Spleen (tissue), 11 donors: ENCODE measurements around the gene ABAT. TPM values are rescaled to one million over a fixed set of nuclear protein-coding genes. Genes with fewer than 3 reads are reported as not detected.
A peak's percentile ranks its signal among the peaks of the same experiment; 100 is the strongest.

Experiments used
- DNase-seq: peaks from one replicate; pipeline ENCODE4 v3.0.0-alpha.2; 2020
- H3K27ac ChIP-seq, 8 donors: fragments of 200-600 bp; sonication (generic) in 7 of 8; 1 replicate in 4 of 8; 2 replicates in 4 of 8; pipeline versions ENCODE4 v1.5.0 to v1.8.0; 2016 to 2021; ENCODE audit warnings: inconsistent platforms in 4 of 8, mild to moderate bottlenecking in 4 of 8, moderate library complexity in 1 of 8
- H3K27me3 ChIP-seq, 7 donors: fragments of 200-600 bp; sonication (generic) in 6 of 7; replicated peaks in 1 of 7; 1 replicate in 4 of 7; 2 replicates in 3 of 7; pipeline versions ENCODE4 v1.5.0 to v1.8.0; 2016 to 2021; ENCODE audit warnings: inconsistent platforms in 3 of 7, mild to moderate bottlenecking in 1 of 7
- H3K36me3 ChIP-seq, 6 donors: fragments of 200-600 bp; sonication (generic) in 5 of 6; 1 replicate in 4 of 6; 2 replicates in 2 of 6; pipeline versions ENCODE4 v1.5.0 to v1.8.0; 2016 to 2021; ENCODE audit warnings: inconsistent platforms in 2 of 6
- H3K4me1 ChIP-seq, 6 donors: fragments of 200-600 bp; sonication (generic) in 5 of 6; 1 replicate in 3 of 6; 2 replicates in 3 of 6; pipeline versions ENCODE4 v1.5.0 to v1.8.0; 2016 to 2021; ENCODE audit warnings: inconsistent platforms in 3 of 6
- H3K4me3 ChIP-seq, 8 donors: fragments of 200-600 bp; sonication (generic) in 7 of 8; 1 replicate in 4 of 8; 2 replicates in 4 of 8; pipeline versions ENCODE4 v1.5.0 to v1.8.0; 2016 to 2021; ENCODE audit warnings: inconsistent platforms in 4 of 8, mild to moderate bottlenecking in 4 of 8, moderate library complexity in 2 of 8
- H3K9me3 ChIP-seq, 8 donors: fragments of 200-600 bp; sonication (generic) in 7 of 8; 1 replicate in 4 of 8; 2 replicates in 4 of 8; pipeline versions ENCODE4 v1.5.0 to v1.8.0; 2016 to 2021; ENCODE audit warnings: inconsistent platforms in 4 of 8
- CTCF ChIP-seq, 11 experiments: fragments of 200-600 bp in 7 of 11; fragments of 450-650 bp in 4 of 11; sonication (generic) in 4 of 11; IDR thresholded peaks in 8 of 11; conservative IDR thresholded peaks in 3 of 11; 1 replicate in 7 of 11; 2 replicates in 4 of 11; pipeline versions ENCODE4 v1.4.0 to v1.8.0; 2016 to 2021; ENCODE audit warnings: antibody characterized with exemption in 11 of 11, inconsistent platforms in 4 of 11, mild to moderate bottlenecking in 1 of 11
- POLR2A ChIP-seq, 3 donors: fragments of 450-650 bp; IDR thresholded peaks; one replicate each; pipeline ENCODE4 v1.5.1; 2017; ENCODE audit warnings: antibody characterized with exemption in 3 of 3, mild to moderate bottlenecking in 1 of 3
- POLR2AphosphoS5 ChIP-seq, 3 donors: sonication (generic); formaldehyde crosslinking; IDR thresholded peaks; one replicate each; pipeline ENCODE4 v1.5.1; 2017; ENCODE audit warnings: antibody characterized with exemption in 3 of 3
- WGBS, 5 donors: extraction: QIAGEN DNeasy Blood & Tissue Kit in 3 of 5; methylation state at CpG; one replicate each; pipeline versions ENCODE4 v1.1.5 to v1.1.7; 2013 to 2018; 5-methylcytosine and 5-hydroxymethylcytosine counted together
- intact Hi-C: fragments of 100-400 bp; cut with DNase I; formaldehyde crosslinking; loops from one replicate; pipeline ENCODE4 v1.15.0; 2023; ENCODE audit warnings: low total_unique reads
- polyA plus RNA-seq, 3 donors: library from polyadenylated mRNA; stranded (reverse); fragments of 200-250 nt; gene quantifications; one replicate each; pipeline ENCODE4 v1.2.1, GENCODE V29; 2013
- total RNA-seq, 7 donors: library from RNA; depleted of rRNA in 3 of 7; stranded (reverse); fragments of >200 nt in 3 of 7; fragmentation: NEBNext Ultra II Directional in 4 of 7; extraction: Animal tissue kit (Norgen Biotek cat#: 25700) in 4 of 7; gene quantifications; one replicate each; pipeline versions ENCODE4 v1.1.0 to v1.2.1, GENCODE V29; 2016 to 2021
- donor health status: healthy with polysubstance abuse.
- donor health status: DM: no; HTN: no; CAD: no; lungs with moderate emphysema.
- donor health status: DM: no; HTN: no; CAD: no.
- donor health status: Bipolar disorder and iron deficiency.
- donor health status: healthy.
- donor health status: DM: no; HTN: no; CAD: no.
- donor health status: DM: yes; HTN: yes; CAD: no.

The ABAT gene
- total and polyA plus RNA-seq, 10 donors, result 3.9 to 13.5 (median 8.3) TPM

DNA sequence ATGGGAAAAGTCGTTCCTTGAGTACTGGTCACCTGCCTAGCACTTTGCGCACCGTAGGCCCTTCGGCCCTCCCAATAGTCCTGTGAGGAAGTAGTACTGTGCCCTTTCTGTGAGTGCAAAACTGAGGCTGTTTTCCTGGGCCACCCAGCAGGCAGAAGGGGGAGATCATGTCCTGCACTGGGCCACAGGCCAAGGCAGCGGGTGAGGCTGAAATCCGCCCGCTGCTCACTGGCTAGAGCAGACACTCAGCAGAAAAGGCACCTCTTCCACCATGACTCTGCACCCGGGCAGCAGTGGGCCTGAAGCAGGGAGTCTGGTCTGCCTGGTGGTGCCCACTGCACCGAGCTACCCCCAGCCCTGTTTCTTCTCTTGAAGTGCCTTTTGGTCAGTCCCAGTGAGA lies 32.7 kb upstream of the ABAT start:
- Histone ChIP-seq H3K36me3 (peaks cover 0 to 95% (median 82%) of the 10 kb centered on the region in 6 donors), H3K27ac (peak overlapping the region in 3 of 8 donors; percentile 28 to 93 (median 61)), H3K27me3 (no peaks in the 10 kb centered on the region), H3K4me1 (peaks cover 0 to 16% (median 10%) of the 10 kb centered on the region in 6 donors), H3K9me3 (no peaks in the 10 kb centered on the region), H3K4me3 (no peak overlapping the region)
- intact Hi-C loops, result no loop called here
- TF ChIP-seq POLR2AphosphoS5 (IDR thresholded peaks at IDR 0.05) (peak in 1 of 3 donors; percentile 14), CTCF (IDR thresholded peaks at IDR 0.05 in 8 of 11, conservative IDR thresholded peaks at IDR 0.05 in 3 of 11) (no peak), POLR2A (IDR thresholded peaks at IDR 0.05) (no peak)
- peak; percentile 66 for DNase-seq
- whole genome bisulfite sequencing, 5 donors, result 69 to 87% (median 70%) methylated on average over 9 of the region's 9 CpGs

GRCh38 chr16:8642146-8642545 lies 32.3 kb upstream of the ABAT start:
- no peak for DNase-seq
- no peaks in the 10 kb centered on the region for H3K27me3 ChIP-seq
- peaks cover 0 to 95% (median 82%) of the 10 kb centered on the region in 6 donors for H3K36me3 ChIP-seq
- TF ChIP-seq CTCF (IDR thresholded peaks at IDR 0.05 in 8 of 11, conservative IDR thresholded peaks at IDR 0.05 in 3 of 11) (no peak), POLR2AphosphoS5 (IDR thresholded peaks at IDR 0.05) (no peak), POLR2A (IDR thresholded peaks at IDR 0.05) (no peak)
- no peak overlapping the region for H3K4me3 ChIP-seq
- 77 to 82% (median 79%) methylated on average over 16 of the region's 16 CpGs for WGBS, 5 donors
- H3K9me3 ChIP-seq, result no peaks in the 10 kb centered on the region
- H3K4me1 ChIP-seq, result peaks cover 0 to 16% (median 10%) of the 10 kb centered on the region in 6 donors
- H3K27ac ChIP-seq, result peak overlapping the region in 3 of 8 donors; percentile 28 to 93 (median 61)
- intact Hi-C loops, result no loop called here

DNA sequence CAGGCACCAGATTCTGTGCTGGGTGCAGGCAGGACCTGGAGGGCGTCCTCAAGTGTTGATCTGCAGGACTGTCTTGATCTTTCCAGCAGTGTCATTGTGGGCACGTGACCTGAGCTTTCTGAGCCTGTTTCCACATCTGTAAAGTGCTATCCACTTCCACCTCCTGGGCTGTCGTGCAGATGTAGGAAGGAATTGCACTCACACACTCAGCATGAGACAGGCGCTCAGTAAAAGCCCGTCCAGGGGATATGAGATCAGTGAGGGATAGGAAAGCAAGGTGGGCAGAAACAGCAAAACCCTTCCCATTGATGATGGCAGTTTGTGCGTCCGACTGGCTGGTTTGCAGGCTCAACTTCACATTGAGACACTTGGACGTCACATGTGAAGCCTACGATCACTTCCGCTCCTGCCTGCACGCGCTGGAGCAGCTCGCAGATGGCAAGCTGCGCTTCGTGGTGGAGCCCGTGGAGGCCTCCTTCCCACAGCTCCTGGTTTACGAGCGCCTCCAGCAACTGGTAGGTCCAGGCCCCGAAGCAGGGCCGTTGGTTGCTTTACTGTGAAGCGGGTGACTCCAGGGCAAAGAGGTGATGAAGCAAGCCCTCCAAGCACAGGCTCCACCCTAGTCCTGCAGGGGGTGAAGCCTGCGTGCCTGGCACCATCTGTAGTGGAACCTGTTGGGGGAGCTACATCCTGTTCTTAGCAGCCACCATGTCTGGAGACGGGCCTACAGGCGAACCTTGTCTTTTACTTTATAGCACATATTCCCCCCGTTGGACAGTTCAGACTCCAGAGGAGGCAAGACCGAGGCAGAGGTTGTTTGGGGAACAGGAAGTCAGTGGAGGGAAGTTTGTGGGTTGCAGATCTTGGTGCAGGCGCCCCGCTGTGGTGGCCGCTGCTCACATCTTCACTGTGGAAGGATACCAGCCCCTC lies 29.9 kb upstream of the ABAT start:
- Histone ChIP-seq H3K4me1 (peaks cover 0 to 16% (median 10%) of the 10 kb centered on the region in 6 donors), H3K36me3 (peaks cover 0 to 95% (median 79%) of the 10 kb centered on the region in 6 donors), H3K27ac (peak overlapping the region; percentile 35 to 93 (median 82)), H3K9me3 (no peaks in the 10 kb centered on the region), H3K4me3 (peak overlapping the region in 5 of 8 donors; percentile 1 to 59 (median 27)), H3K27me3 (no peaks in the 10 kb centered on the region)
- TF ChIP-seq POLR2A (IDR thresholded peaks at IDR 0.05), result no peak
- TF ChIP-seq CTCF (IDR thresholded peaks at IDR 0.05 in 8 of 11, conservative IDR thresholded peaks at IDR 0.05 in 3 of 11), result peak in 7 of 11 experiments; percentile 6 to 48 (median 37)
- peak; percentile 19 to 59 (median 22) for TF ChIP-seq POLR2AphosphoS5 (IDR thresholded peaks at IDR 0.05)
- intact Hi-C loops, result no loop called here
- 40 to 69% (median 57%) methylated on average over 22 to 29 of the region's 29 CpGs for WGBS, 5 donors
- DNase-seq, result peak; percentile 90

DNA sequence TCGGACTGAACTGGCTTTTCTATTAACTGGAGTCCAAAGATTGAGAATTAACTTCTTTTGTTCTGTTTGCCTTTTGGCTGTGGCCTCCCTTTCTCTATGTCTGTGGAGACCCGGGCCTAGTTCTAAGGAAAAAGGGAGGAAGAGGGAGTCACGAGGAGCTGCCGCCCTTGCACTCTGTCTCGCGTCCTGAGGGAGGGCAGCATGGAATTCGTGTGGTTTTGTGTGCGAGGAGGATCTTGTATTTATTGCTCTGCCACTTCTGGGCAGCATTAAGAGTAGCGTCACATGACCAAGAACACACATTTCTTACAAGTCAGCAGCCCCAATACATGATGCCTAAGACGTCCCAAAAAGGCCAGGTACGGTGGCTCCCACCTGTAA lies 29.3 kb upstream of the ABAT start:
- intact Hi-C loops, result no loop called here
- Histone ChIP-seq H3K27me3 (no peaks in the 10 kb centered on the region), H3K9me3 (no peaks in the 10 kb centered on the region), H3K4me1 (peaks cover 0 to 16% (median 10%) of the 10 kb centered on the region in 6 donors), H3K4me3 (peak overlapping the region in 4 of 8 donors; percentile 10 to 59 (median 27)), H3K36me3 (peaks cover 0 to 94% (median 72%) of the 10 kb centered on the region in 6 donors), H3K27ac (peak overlapping the region in 7 of 8 donors; percentile 61 to 93 (median 85))
- no peak for DNase-seq
- TF ChIP-seq CTCF (IDR thresholded peaks at IDR 0.05 in 8 of 11, conservative IDR thresholded peaks at IDR 0.05 in 3 of 11), result peak in 1 of 11 experiments; percentile 3
- TF ChIP-seq POLR2A (IDR thresholded peaks at IDR 0.05), result no peak
- no peak for TF ChIP-seq POLR2AphosphoS5 (IDR thresholded peaks at IDR 0.05)
- 51 to 76% (median 64%) methylated on average over 11 of the region's 11 CpGs for WGBS, 5 donors
